AG08395 (cell line): Measurements from ENCODE around the gene VPS45.
A peak's percentile ranks its signal among the peaks of the same experiment; 100 is the strongest.

Experiments
- DNase-seq: peaks from one replicate; pipeline ENCODE4 v3.0.0; 2012; ENCODE audit warnings: mixed read lengths, low spot score

The VPS45 gene

DNA sequence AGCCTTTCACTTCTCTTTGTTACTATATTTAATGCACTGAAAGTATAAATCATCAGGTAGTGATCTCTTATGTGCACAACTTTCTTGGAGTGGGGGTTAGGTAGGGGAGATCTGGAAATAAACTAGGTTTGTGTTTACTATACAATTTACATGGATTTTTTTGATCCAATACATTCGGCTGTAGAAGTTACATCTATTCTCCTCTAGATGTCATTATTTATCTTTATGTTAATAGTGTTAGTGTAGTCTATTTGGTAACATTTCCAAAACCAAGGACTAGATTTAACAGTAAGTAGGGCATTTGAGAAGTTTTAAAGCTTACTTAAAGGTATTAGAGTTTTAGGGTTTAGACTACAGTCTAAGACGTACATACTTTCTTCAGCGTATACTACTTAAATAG, 5.4 kb downstream of the VPS45 start:
- peak; percentile 37 for DNase-seq

DNA sequence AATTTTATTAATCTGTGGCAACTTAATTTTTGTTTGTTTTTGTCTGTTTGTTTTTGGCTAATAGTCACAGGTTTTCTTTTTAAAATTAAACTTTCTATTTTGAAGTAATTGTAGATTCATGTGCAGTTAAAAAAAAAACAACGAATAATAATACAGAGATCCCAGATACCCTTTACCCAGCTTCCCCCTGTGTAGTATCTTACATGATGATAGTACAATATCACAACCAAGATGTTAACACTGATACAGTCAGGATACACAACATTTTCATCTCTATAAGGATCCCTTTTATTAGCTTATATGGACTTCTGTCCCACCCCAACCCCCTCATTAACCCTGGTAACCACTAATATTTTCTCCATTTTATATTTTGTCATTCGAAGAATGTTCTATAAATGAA, 5.9 kb downstream of the VPS45 start:
- DNase-seq: no peak

DNA sequence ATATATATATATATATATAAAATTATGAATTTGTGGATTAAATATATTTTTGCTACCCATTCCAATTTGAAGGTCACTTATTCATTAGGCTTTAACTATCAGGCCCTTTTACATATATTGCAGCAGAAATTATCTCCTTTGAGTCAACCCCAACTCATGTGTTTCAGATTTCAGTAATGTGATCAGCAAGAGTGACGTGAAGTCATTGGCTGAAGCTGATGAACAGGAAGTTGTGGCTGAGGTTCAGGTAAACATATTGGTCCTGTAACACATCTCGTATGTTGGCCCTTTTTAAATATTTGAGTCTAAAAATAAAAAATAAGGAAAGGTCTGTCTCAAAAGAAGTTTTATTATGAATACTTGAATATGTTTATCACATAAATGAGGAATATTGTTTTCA, 8.5 kb downstream of the VPS45 start:
- DNase-seq: no peak

DNA sequence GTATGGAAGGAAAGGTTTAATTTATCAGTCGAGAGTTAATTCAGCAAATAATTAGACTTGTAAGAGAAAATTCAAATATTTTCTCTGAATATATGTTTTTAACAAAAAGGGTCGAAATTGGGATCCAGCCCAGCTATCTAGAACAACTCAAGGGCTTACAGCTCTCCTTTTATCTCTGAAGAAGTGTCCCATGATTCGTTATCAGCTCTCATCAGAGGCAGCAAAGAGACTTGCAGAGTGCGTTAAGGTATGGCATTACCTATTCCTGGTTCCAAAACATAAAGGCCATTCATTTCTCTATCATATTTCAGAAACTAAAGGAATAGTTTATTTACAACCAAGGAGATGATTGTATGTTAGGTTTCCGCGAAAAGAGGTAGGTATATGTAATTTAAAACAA, 9.4 kb downstream of the VPS45 start:
- no peak for DNase-seq

DNA sequence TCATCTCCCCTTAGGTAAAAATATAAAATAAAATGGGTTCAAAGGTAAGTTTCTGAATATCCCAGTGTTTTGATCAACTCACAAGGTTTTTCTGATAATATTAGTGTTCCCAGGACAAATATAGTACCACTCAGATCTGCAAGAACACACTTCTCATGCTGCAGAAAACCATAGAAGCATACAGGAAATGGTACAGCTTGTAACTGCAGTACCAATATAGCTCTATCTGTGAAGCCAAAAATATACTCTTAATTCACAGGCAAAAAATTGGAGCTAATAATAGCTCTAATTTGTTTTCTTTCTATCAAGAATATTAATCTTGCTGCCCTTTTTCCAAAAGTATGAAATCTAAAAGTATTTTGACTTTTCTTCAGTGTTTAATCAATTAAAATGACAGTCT, 13.2 kb downstream of the VPS45 start:
- DNase-seq: no peak

DNA sequence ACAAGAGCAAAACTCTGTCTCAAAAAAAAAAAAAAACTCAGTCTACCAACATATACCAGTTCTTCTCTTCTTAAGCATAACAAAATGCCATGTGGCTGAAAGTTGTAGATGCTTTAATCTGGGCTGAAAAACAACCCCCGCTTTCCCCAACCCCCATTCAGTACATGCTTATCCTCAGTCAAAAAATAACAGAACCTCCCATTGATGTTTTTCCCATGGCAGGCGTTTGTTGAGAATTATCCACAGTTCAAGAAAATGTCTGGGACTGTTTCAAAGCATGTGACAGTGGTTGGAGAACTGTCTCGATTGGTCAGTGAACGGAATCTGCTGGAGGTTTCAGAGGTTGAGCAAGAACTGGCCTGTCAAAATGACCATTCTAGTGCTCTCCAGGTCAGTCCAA, 14.9 kb downstream of the VPS45 start:
- no peak for DNase-seq

DNA sequence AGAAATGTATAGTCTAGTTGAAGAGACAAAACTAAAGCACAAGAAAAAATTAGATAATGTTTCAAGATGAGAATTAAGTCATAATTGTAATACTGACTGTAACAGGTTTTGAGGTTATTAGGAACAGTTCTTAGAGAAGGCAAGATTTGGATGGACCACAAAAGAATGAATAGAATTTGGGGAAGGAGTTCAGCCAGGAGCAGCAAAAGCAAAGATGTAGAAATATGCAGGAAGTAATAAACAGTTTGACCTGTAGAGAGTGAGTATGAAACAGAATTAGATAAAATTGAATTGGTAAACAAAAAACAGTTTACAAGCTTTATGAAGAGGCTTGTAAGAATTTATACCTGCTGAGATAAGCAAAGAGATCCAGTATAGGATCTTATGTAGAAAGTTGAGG, 16.3 kb downstream of the VPS45 start:
- peak; percentile 18 for DNase-seq

DNA sequence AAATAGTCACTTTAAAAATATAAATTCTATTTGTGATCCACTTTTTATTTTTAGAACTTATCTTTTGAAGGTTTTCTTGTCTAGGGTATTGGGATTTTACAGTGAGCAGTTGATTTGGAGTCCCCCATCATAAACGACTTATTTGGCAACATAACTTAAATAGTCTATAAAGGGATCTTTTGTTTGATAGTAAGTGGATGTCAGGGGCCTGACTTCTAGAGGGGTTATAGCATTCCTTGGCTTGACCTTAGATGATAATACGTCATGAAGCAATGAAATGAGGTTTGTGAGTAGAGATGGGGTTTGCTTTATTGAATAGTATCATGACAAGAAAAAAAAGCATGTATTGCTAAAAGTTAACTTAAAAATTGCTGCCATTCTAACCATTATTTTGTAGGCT, 17.8 kb downstream of the VPS45 start:
- no peak for DNase-seq

DNA sequence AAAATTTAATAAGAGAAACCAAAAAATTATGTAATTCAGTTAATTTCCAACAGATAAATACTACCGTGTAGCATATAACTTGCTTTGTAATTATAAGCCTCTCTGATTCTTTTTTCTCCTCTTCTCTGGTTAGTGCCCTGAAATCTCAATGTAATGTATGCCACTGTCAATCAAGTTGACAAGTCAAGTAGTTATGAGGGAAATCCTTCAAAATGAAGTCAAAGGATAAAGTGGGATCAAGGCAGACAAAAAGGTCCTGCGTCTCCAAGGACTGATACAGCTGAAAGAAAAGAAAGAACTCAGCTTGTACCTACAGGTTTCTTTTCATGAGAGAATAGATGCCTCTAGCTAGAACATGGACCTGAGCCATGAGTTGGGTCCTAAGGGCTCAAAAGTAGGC, 19.8 kb downstream of the VPS45 start:
- DNase-seq: no peak

DNA sequence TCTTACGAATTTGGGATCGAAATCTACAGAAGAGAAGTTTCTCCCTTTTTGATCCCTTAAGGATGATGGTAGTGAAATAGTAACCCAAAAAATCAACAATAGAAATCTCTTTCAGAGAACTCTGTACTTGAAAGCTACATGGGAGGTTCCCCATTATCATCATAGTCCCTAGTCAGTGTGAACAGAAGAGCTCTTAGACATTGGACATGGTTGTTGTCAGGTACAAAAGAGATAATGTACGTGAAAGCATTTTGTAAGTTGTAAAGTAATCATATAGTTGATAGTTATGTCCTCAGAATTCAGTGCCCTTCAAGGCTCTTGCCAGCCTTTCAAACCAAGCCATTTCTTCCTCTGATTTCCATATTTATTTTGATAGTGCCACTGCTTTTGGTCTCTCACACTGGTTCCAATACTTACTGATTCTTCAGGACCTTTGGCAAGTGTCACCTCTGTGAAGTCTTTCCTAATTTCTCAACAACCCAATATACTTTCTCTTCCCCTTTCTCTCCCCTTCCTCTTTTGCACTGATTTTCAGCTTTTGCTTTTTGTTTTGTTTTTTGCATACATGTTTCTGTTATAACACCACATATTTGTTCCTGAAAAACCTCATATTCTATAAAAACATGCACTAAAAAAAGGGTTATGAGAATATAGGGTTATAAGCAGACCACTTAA, 22.4 kb downstream of the VPS45 start:
- no peak for DNase-seq

DNA sequence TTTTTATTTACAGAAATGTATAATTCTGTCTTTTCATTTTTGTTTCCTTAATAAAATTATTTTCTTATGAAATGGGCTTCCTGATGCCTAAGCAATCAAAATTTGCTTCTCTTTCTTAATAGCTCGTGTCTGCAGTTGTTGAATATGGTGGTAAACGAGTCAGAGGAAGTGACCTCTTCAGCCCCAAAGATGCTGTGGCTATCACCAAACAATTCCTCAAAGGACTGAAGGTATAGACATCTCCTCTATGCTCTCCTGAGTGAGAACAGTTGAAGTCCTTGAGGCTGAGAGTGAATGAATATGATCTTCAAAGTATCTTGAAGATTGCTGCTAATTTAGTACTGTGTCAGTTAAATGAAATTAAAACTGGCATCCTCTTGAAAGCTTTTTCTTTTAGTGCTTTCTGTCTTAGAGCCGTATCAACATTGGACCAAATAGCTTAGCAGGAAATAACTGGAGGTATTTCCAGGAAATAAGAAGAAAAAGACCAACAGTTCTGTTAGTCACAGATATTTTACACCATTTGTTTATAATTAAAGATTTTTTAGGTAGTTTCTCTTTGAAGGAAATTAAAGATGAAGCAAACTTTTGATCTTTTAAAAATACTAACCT, 24.7 kb downstream of the VPS45 start:
- no peak for DNase-seq

DNA sequence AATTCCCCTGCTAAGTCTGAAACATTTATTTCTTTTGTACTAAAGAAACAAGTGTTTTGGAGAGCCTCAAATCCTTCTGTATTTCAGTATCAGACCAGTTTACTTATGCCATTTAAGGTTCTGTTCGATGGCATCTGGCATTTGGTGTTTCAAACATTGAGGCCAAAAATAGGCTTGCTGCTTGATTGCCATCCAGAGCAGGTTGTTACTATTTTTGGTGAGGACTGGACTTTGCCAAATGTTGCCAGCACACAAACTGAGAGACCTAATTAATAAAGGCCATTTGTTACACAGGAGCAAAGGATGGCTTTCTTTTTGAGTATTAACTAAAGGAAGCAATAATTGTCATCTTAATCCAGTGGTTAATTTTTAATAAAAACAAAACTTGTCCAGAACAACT, 26.2 kb downstream of the VPS45 start:
- DNase-seq: no peak

DNA sequence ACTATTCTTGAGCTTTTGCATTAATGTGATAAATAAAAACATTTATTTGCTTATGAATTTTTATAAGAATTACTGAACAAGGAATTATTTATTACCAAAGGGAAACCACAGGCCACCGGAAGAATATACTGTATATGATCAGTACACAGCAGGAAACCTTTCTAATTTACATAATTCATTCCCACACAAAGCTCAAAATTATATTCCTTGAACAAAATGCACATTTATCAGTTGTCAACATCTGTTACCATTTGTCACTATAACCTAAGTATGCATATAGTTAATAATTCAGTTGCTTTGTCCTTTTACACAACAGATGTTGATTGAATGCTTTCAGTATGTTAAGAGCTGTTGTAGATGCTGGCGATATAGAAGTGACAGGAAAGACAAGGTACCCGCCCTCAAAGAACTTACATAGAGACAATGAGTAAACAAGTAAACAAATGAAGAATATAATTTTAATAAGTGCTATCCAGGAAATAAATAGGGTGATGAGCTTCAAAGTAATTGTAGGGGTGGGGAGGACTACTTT, 27.2 kb downstream of the VPS45 start:
- DNase-seq: no peak

DNA sequence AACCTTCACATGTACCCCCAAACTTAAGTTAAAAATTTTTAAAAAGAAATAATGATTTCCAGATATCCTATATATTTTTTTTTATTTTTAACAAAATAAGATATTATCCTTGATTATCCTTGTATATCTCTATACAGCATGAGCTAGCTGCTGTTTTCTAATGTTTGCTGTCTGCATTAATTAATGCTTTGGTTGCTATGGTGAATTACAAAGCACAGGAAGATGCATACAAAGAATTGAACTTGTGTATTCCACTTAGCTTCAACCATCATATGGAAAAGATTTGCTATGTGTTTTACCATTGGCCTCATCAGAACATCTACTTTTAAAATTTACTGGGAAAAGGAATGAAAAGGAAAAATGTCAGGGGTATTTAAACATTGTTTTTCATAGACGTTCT, 35.4 kb downstream of the VPS45 start:
- DNase-seq: no peak

DNA sequence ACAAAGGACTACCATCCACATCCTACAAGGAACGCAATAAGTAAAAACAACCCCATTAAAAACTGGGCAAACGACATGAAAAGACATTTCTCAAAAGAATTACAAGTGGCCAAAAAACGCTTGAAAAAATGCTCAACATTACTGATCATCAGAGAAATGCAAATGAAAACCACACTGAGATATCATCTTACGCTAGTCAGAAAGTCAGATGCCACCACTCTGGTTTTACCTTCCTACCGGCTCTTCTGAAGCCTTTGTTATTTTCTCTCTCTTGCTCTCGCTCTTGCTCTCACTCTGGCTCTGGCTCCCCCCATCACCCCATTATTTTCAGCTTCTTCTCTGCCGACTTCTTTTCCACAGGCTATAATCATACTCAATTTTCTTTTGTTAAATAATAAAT, 38.8 kb downstream of the VPS45 start:
- no peak for DNase-seq

DNA sequence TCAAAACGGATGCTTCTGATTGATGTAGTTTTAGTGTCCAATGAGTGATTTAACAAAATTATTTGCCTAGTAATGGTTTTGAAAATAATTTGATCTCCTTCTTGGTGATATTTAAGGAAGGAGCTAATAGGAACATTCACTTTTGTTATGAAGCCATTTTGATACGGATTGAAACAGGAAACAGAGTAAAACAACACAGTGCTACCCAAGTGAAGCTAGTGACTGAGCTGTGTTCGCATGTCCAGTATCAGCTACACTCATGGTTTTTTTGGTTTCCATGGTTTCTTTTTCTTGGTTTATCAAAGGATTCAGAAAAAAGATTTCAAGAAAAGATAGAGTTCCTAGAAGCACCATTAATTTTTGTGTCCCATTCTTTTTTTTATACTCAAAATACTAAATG, 42.0 kb downstream of the VPS45 start:
- no peak for DNase-seq

DNA sequence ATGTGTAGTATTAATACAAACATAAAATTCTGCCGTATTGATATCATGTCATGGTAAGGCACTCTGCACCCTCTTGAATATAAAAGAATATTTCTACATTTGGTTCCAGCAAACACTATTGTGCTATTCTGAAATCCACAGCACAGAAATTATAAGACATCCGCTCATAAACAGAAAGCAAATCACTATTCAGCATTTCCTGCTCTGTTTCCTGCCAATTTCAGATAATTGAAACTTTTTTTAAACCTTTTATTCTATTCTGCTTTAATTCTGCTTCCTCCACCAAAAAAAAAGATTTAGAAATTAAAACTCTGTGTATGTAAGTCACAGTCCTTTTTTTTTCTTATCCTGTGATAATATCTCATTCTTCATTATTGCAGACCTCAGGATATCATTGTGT, 42.5 kb downstream of the VPS45 start:
- no peak for DNase-seq

DNA sequence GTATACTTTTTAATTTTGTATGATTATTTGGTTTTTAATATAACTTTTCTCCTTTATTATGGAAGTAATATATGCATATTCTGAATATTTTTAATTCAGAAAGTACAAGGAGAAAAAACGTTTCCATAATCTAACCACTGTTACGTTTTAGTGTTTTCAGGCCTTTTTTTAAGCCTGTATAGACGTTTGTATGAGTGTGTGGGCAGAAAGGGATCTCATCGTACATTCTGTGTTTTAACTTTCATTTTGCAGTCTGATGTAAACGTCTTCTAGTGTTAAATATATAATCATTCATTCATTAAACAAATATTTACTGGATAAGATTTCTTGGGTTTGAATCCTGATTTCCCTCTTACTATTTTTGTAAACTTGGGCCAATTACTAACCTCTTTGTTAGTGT, 44.1 kb downstream of the VPS45 start:
- DNase-seq: no peak

DNA sequence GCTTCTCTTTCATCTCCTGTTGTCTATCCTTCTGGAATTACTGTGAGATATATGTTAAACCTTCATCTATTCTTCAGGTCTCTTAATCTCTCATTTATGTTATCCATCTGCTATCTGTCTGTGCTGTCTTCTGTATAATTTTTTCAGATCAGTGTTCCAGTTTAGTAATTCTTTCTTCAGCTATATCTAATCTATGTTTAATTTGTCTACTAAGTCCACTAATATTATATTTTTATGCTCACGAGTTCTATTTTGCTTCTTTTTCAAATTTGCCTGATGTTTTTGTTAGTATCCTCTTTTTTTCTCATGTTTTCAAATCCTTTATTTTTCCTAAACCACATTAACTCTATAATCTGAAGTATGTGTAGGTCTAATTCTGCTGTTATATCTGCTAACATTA, 47.5 kb downstream of the VPS45 start:
- no peak for DNase-seq

DNA sequence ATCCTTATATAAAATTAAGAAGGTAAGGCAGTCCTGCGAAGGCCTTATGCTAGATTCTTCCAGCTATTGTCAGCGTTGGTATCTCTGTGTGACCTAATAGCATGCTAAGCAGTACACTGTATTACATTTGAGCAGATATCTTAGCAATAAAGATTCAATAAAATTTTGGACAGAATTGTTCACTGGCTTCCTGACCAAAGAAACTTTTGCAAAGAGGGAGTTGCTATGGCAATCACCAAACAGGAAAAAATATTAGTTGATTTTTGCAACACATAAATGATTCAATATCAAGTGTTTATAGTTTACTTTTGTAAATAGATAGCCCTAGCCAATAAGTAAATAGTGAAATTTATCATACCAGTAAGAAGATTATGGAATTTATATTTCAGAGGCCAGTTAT, 51.1 kb downstream of the VPS45 start:
- no peak for DNase-seq

DNA sequence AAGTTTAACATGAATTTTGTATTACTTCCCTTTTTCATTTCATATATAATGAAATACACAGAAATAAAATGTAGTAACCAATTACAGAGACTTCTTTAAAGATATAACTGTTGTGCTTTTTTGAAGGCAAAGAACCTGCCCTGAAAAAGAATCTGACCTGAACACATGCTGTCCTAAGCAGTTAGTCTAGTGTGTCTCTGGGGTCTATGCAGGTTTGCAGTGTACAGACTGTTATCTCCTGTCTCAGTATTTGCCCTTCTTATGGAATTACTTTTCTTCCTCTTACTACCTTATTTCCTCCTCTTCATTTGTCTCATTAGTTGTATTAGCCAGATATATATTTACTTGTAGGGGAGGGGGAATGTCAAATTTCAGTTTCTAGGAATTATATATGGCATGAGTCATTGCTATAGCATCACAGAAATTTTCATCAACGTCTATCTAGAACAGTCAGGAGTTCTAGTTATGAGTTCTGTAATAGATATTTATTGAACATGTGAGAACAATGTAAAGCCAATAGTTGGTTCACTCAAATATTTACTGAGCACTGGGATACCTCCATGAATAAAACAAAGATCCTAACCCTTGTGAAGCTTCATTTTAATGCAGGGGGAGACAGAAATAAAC, 53.8 kb downstream of the VPS45 start:
- no peak for DNase-seq

DNA sequence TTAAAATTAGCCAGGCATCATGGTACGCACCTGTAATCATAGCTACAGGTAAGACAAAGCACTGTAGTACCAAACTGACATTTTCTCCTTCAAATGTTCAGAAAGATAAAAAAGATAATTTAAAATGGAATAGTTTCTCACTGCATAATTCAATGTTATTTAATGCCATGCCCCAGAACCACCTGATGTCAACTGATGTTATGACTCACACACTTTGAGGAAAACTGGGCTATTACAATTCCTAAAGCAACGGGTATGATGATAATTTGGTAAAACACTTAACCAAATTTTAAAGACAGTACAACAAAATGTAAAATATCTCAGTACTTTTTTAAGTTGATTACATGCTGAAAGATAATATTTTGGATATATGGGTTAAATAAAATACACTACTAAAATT, 59.2 kb downstream of the VPS45 start:
- DNase-seq: no peak

DNA sequence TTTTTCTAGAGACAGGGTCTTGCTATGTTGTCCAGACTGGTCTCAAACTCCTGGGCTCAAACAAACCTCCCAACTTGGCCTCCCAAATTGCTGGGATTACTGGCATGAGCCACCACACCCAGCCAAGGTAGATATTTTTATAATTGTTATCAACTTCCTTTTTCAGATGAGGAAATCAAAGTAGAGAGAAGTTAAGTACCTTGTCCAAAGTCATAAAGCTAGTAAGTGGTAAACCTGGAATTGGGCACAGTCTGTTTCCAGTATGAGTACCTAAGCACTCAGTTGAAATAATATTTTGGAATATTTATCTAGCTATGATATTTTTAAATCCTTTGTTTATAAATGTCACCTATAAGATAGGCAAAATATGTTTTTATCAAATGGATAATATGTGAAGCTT, 59.9 kb downstream of the VPS45 start:
- no peak for DNase-seq

DNA sequence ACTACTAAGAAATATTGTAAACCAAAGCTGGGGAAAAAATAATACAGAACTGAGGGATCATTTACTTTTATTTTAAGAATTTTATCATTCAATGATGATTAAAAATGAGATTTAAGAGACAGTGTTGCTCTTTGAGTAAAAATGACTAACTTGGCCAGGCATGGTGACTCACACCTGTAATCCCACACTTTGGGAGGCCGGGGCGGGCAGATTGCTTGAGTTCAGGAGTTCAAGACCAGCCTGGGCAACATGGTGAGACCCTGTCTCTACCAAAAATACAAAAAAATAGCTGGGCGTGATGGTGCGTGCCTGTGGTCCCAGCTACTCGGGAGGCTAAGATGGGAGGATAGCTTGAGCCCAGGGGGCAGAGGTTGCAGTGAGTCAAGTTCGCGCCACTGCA, 60.3 kb downstream of the VPS45 start:
- DNase-seq: no peak
